Stimulated activated naive CD8-positive, alpha-beta T cell treated with anti-CD3 and anti-CD28 coated beads, Interleukin-15, amount 100 ng/mL, for 72 hours (primary cell): Measurements from ENCODE around the gene CHRD.
"Not testable (repeated sequence)": the region's sequence is repeated elsewhere in the genome, so short reads cannot be mapped to it uniquely, and the experiment has no call there.

ENCODE experiments used
- ATAC-seq: fragments of 150-1000 bp; cut with Tn5 transposase; 2 replicates; pipeline ENCODE4 v1.10.0; 2021; ENCODE audit warnings: mild to moderate bottlenecking, moderate library complexity
- DNase-seq, 2 donors: peaks; one replicate each; pipeline ENCODE4 v3.0.0; 2021 to 2022
- H3K27ac Mint-ChIP-seq, 2 donors: one replicate each; pipeline ENCODE4 v1.8.0; 2022; ENCODE audit warnings: mild to moderate bottlenecking in 2 of 2, mixed read lengths in 2 of 2, moderate library complexity in 2 of 2
- H3K27me3 Mint-ChIP-seq: one replicate; pipeline ENCODE4 v1.8.0; 2022; ENCODE audit warnings: mixed read lengths
- H3K4me1 Mint-ChIP-seq: one replicate; pipeline ENCODE4 v1.8.0; 2022; ENCODE audit warnings: mild to moderate bottlenecking, mixed read lengths
- H3K4me3 Mint-ChIP-seq, 2 donors: one replicate each; pipeline ENCODE4 v1.8.0; 2022; ENCODE audit warnings: mild to moderate bottlenecking in 2 of 2, mixed read lengths in 2 of 2, moderate library complexity in 1 of 2
- H3K9me3 Mint-ChIP-seq, 2 donors: one replicate each; pipeline ENCODE4 v1.8.0; 2022; ENCODE audit warnings: mixed read lengths in 2 of 2

Gene CHRD

DNA sequence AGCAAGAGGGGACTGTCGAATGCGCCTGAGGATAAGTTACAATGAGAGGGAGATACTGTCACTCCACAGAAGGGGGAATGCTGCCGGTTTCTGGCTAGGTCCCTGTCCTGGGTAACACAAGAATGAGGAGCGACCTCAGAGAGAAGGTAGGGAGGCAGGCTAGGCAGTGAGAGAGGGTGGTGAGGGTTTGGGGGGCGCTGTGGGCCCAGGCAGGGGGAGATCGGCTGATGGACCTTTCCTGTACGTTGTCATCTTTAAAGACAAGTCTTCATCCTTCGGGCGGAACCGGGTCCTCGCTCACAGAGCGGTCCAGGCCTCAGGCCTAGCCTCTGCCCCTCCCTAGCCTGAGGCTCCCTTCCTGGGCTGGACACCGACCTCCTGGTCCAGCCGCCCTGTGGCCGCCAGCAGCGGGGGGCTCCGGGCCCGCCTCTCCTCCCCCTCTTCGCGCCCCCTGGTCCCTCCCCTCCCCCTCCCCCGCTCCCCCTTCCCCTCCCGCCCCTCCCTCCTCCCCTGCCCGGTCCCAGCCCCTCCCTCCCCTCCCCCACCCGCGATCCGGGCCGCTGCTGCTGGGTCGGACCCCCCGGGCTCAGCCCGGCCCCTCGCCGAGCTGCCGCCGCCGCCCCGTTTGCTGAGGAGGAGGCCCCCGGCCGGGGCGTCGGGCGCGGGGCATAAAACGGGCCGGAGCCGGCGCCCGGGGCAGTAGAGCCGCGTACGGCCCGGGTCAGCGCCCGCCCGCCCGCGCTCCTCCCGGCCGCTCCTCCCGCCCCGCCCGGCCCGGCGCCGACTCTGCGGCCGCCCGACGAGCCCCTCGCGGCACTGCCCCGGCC lies at the start of gene CHRD:
TSS of gene CHRD (plus strand) at position 697 of the 827 bp plus-strand sequence. CDS start 265 bp downstream, outside the sequence.
- peaks cover 73% of the 10 kb centered on the region for H3K27me3 Mint-ChIP-seq
- H3K27ac Mint-ChIP-seq: no peak within 1 kb of the TSS
- H3K4me1 Mint-ChIP-seq: peaks cover 12% of the 10 kb centered on the region
- DNase-seq (no peak), ATAC-seq (no peak)
- H3K4me3 Mint-ChIP-seq: peak within 1 kb of the TSS; percentile 65 to 72
- no peaks in the 10 kb centered on the region for H3K9me3 Mint-ChIP-seq

DNA sequence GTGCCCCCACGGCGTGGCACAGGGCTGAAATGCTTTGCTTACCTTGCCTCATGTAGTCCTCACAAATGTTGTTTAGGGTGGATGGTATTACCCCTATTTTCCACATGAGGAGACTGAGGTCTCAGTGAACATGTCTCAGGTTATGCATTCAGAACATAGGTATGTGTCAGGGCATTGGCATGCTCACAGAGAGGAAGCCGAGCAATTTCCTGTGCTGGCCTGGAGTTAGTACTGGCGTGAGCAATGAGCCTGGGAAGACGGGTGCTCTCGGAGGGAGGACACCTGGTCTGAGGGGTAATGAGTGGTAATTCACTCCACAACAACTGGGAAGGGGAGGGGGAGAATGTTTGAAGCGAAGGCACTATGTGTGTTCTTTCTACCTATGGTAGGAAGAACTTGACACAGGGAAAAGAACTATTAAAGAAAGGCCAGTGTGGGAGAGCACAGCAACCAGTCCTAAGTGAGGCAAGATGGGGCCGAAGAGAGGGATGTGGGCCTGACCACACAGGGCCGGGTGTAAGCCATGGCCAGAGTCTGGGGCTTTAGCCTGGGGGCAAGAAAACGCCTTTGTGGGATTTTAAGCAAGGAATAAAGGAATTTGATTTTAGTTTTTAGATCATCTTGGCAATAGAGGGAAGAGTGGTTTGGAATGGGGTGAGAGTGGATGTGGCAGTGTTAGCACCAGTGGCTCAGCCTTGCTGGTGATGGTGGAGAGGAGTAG lies 47.3 kb upstream of the CHRD start:
- ATAC-seq: no peak
- H3K27me3 Mint-ChIP-seq: no peaks in the 10 kb centered on the region
- H3K9me3 Mint-ChIP-seq: no peaks in the 10 kb centered on the region
- H3K27ac Mint-ChIP-seq: peak overlapping the region; percentile 12 to 24
- no peak for DNase-seq
- peaks cover 85% of the 10 kb centered on the region for H3K4me1 Mint-ChIP-seq
- H3K4me3 Mint-ChIP-seq: no peak overlapping the region

DNA sequence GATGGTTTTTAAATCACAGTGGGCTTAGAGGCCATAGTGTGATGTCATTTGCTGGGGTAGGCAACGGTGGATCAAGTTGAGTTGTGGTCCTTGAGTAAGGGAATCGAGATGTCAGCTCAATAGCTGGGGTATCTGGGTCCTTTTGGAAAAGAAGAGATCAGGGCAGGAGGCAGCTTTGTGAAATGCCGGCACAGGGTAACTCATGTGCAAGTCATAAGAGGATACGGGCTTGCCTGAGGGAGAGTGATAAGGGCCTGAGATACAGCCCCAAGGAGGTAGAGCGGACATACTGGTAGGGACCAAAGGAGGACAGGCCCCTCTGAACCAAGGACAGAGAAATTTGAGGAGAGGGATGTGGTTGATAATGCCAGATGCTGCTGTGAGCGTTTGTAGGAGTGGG lies 46.7 kb upstream of the CHRD start:
- ATAC-seq: no peak
- no peaks in the 10 kb centered on the region for H3K9me3 Mint-ChIP-seq
- H3K4me3 Mint-ChIP-seq: no peak overlapping the region
- DNase-seq: no peak
- H3K27me3 Mint-ChIP-seq: no peaks in the 10 kb centered on the region
- peak overlapping the region; percentile 11 to 12 for H3K27ac Mint-ChIP-seq
- peaks cover 86% of the 10 kb centered on the region for H3K4me1 Mint-ChIP-seq

DNA sequence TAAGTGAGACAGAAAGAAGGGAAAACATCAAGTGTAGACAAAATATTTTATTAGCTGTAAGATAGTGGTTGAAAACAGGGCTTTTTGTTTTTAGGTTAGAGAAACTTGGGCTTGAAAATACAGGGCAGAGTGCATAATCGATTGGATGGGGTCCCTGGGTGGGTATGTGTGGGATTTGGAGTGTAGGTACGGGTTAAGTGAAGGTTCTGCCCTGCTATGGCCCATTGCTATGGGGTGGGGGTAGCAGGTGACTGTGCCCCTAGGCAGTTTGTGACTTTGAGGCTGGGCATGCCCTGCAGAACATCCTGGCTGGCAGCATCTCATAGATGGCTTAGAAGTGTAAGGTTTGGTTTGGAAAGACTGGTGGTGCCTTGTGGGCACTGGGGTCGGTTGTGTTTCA lies 46.2 kb upstream of the CHRD start:
- peaks cover 83% of the 10 kb centered on the region for H3K4me1 Mint-ChIP-seq
- peak overlapping the region; percentile 12 to 38 for H3K27ac Mint-ChIP-seq

DNA sequence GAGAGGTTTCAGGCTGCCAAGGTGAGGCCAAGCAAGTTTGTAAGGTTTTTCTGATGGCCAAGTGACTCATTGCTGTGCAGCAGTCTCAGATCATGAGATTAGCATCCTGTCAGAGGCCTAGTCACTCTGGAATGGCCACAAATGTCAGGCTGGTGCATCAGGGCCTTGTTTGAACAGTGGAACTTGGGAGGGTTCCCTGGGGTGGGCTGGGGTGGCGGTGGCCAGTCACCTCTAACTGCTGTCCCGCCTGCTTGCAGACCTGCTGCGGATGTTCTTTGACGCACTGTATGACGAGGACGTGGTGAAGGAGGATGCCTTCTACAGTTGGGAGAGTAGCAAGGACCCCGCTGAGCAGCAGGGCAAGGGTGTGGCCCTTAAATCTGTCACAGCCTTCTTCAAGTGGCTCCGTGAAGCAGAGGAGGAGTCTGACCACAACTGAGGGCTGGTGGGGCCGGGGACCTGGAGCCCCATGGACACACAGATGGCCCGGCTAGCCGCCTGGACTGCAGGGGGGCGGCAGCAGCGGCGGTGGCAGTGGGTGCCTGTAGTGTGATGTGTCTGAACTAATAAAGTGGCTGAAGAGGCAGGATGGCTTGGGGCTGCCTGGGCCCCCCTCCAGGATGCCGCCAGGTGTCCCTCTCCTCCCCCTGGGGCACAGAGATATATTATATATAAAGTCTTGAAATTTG lies 45.2 kb upstream of the CHRD start:
- Mint-ChIP-seq H3K4me1 (peaks cover 74% of the 10 kb centered on the region), H3K27me3 (no peaks in the 10 kb centered on the region), H3K4me3 (peak overlapping the region; percentile 10 to 42), H3K9me3 (no peaks in the 10 kb centered on the region), H3K27ac (peak overlapping the region; percentile 12 to 59)
- ATAC-seq (peak; percentile 77), DNase-seq (peak; percentile 46 to 52)

More for the DNA sequence above, 46.2 kb upstream of the CHRD start:
- Mint-ChIP-seq H3K27me3 (no peaks in the 10 kb centered on the region), H3K9me3 (no peaks in the 10 kb centered on the region), H3K4me3 (no peak overlapping the region)
- DNase-seq (no peak), ATAC-seq (no peak)

DNA sequence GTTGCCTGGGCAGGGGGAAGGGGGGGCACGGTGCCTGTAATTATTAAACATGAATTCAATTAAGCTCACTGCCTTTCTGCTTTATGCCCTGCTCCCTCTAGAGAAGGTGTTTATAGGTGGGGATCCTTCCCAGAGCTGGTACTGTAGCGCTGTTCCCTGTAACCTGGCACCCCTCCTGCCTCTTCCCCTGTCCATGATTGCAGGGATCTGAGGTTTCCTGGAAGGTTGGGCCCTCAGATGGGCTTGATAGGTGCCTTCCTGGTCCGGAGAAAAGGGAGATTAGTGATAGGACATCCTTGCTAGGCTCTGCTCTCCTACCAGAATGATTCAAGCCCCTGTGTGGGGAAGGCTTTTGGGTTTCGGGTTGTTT lies 44.6 kb upstream of the CHRD start:
- ATAC-seq: peak; percentile 0
- H3K27ac Mint-ChIP-seq: peak overlapping the region in 1 of 2 donors; percentile 29
- no peak for DNase-seq
- peak overlapping the region; percentile 51 to 90 for H3K4me3 Mint-ChIP-seq
- peaks cover 71% of the 10 kb centered on the region for H3K4me1 Mint-ChIP-seq
- H3K9me3 Mint-ChIP-seq: no peaks in the 10 kb centered on the region
- H3K27me3 Mint-ChIP-seq: no peaks in the 10 kb centered on the region

DNA sequence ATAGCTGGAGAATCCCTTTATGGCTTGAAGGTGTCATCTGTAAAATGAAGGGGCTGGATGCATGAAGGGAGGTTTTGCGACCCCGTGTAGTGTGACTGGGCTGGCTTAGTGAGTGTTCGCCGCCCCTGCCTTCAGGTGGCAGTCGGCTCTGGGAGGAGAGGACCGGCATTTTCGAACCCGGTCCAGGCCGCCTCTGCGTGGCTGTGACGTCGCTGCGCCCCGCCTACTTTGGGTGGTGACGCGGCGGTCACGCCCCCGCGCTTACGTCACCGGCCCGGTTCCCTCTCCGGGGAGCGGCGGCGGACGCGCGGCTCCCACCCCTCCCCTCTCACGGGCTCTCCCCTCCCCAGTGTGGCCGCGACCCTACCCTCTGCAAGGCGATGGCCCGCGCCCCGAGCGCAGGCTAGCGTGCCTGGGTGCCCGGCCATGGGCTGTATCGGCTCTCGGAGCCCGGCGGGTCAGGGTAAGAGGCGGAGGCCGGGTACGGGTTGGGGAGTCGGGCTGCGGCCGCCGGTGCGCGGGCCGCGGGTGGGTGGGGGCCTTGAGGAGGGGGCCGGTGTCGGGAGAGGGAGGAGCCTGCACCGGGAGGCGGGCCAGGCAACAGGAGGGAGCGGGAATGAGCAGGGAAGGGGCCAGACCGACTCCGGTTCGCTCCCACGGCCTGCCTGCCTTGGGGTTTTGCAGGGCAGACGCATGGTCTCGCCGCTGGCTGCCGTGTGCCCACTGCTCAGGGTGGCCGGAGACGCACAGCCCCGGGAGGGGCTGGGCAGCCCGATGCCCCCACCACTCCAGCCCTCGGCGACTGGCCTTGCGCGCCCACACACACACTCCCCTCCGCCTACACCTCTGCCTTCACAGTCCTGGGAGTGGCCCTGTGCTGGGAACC lies 44.0 kb upstream of the CHRD start:
- Mint-ChIP-seq H3K4me1 (peaks cover 75% of the 10 kb centered on the region), H3K9me3 (no peaks in the 10 kb centered on the region), H3K27me3 (no peaks in the 10 kb centered on the region), H3K27ac (peak overlapping the region; percentile 85 to 95), H3K4me3 (peak overlapping the region; percentile 87 to 90)
- DNase-seq (peak; percentile 81 to 86), ATAC-seq (peak; percentile 62)

DNA sequence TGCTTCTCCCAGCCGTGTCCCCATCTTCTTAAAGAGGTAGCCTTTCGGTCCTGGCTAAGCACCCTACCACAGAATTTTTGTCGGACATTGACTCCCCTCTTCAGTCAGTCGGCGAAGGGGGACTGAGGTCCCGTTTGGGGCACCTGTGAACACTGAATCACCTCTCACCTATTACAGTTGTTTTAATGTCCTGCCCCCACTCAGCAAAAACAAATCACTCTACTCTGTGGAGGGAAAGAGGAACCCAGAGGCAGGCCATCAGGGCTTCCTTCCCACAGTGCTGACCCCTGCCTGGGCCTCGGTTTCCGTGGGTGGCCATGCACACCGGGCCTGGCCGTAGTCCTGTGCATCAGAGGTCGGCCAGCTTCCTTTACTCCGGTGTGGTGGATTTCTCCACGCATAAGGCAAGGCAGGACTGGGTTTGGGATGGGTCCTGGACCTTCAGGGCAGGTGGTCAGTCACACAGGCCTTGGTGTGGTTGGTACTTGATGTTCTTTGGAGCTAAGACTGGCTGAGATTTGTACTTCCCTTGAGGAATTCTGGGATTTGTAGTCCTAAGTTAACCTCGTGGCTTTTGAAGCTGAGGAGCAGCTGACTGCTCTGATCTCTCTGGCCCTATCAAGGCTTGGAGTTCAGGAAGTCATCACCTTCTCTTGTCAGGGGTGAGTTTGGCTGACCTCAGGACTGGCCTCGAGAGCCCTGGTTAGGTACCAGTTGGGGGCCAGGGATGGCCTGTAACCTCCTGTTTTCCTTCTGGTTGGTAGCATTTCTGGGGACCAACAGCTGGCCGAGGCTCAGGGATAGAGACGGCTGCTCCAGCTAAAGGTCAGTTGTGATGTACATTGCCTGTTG lies 43.1 kb upstream of the CHRD start:
- DNase-seq (no peak), ATAC-seq (no peak)
- peak overlapping the region; percentile 87 to 90 for H3K4me3 Mint-ChIP-seq
- H3K9me3 Mint-ChIP-seq: no peaks in the 10 kb centered on the region
- H3K4me1 Mint-ChIP-seq: peaks cover 70% of the 10 kb centered on the region
- H3K27ac Mint-ChIP-seq: peak overlapping the region; percentile 85 to 95
- no peaks in the 10 kb centered on the region for H3K27me3 Mint-ChIP-seq

DNA sequence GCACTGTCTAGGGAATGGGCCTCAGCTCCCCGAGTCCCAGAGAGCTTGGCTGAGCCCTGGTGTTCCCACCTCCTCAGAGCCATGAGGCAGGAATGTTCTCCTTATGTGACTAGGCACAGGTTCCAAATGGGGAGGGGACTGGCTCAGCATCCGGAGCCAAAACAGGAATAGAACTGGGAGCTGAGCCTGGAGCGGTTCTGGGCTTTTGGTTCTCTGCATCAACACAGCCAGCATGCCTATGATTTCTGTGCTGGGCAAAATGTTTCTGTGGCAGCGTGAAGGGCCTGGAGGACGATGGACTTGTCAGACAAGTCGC lies 42.5 kb upstream of the CHRD start, which contains the start of gene FAM131A:
TSS of gene FAM131A (plus strand) at position 202 of the 316 bp plus-strand sequence. CDS start at position 233, 31 bp downstream.
- DNase-seq: no peak
- H3K4me1 Mint-ChIP-seq: peaks cover 64% of the 10 kb centered on the region
- H3K4me3 Mint-ChIP-seq: peak within 1 kb of the TSS; percentile 87 to 90
- peak within 1 kb of the TSS; percentile 85 to 95 for H3K27ac Mint-ChIP-seq
- ATAC-seq: no peak
- H3K9me3 Mint-ChIP-seq: no peaks in the 10 kb centered on the region
- H3K27me3 Mint-ChIP-seq: no peaks in the 10 kb centered on the region

DNA sequence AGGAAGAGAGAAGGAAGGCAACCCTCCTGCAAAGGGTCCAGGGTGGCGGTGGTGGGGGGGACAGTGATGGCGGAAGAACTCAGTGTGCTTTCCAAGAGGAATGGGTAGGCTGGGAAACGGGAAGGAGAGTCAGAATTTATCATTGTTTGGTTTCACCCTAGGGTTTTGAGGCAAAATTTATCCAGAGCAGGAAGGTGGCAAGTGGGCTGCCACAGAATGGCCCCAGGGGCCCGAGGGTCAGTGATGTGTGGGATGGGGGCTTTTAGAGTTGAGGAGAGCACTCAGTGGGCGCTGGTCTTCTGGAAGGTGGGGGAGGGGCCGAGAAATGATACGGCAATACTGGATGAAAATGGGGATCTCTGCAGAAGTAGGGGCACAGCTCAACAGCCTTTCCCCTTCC lies 41.9 kb upstream of the CHRD start:
- H3K27ac Mint-ChIP-seq: peak overlapping the region in 1 of 2 donors; percentile 31
- H3K4me3 Mint-ChIP-seq: peak overlapping the region in 1 of 2 donors; percentile 32
- peaks cover 58% of the 10 kb centered on the region for H3K4me1 Mint-ChIP-seq
- no peak for ATAC-seq
- no peak for DNase-seq
- no peaks in the 10 kb centered on the region for H3K27me3 Mint-ChIP-seq
- no peaks in the 10 kb centered on the region for H3K9me3 Mint-ChIP-seq

DNA sequence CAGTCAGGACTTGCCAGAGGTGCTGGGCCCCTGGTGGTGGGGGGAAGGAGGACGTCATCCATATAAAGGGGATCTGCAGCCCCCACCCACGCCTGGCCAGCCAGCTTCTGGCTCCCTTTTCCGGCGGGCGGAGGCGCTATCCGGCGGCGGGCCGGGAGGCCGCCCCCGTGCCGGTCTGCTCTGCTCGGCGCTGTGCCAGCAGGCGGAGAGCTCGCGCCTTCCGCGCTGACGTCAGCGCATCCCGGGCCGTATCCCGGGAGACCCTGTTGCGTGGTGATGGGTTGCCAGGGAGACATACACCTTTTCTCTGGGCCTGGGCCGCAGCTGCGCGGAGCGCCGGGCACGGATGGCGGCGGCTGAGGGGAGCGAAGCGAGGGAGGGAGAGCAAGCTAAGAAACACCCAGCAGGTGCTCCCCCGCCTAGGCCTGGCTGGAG lies 41.3 kb upstream of the CHRD start:
- DNase-seq: no peak
- no peaks in the 10 kb centered on the region for H3K27me3 Mint-ChIP-seq
- H3K4me1 Mint-ChIP-seq: peaks cover 52% of the 10 kb centered on the region
- H3K9me3 Mint-ChIP-seq: no peaks in the 10 kb centered on the region
- H3K27ac Mint-ChIP-seq: no peak overlapping the region
- ATAC-seq: no peak
- H3K4me3 Mint-ChIP-seq: peak overlapping the region in 1 of 2 donors; percentile 32

DNA sequence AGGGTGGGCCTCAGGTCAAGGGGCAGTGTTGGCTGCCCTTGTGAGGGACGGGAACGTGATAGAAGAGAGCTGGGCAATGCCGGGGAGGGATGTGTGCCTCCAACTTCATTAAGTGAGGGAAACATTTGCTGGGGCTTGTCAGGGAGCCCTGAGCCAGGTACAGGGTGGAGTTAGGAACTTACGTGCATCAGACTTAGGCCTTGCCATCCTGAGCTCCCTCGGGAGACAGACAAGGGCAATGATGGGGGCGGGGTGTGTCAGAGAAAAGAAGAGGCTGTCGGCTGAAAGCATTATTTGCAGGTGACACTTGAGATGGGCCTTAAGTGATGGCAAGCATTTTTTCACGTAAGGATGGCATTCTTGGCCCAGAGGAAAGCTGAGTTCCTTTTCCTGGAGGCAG lies 40.9 kb upstream of the CHRD start:
- DNase-seq (no peak), ATAC-seq (no peak)
- no peaks in the 10 kb centered on the region for H3K27me3 Mint-ChIP-seq
- peaks cover 47% of the 10 kb centered on the region for H3K4me1 Mint-ChIP-seq
- no peak overlapping the region for H3K27ac Mint-ChIP-seq
- no peaks in the 10 kb centered on the region for H3K9me3 Mint-ChIP-seq
- no peak overlapping the region for H3K4me3 Mint-ChIP-seq

DNA sequence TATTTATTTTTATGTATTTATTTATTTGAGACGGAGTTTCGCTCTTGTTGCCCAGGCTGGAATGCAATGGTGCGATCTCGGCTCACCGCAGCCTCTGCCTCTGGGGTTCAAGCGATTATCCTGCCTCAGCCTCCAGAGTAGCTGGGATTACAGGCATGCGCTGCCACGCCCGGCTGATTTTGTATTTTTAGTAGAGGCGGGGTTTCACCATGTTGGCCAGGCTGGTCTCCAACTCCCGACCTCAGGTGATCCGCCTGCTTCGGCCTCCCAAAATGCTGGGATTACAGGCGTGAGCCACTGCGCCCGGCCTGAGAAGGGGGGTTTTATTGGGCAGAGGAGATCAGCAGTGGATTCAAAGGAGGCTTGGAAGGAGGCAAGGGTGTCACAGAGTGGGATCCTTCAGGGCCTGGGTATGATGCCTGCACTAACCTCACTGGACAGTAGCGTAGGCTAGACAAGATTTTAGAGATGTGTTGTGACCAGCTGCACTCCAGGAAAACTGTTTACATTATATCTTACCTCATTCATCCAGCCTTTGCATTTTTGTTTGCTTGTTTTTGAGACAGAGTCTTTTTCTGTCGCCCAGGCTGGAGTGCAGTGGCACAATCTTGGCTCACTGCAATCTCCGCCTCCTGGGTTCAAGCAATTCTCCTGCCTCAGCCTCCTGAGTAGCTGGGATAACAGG lies 40.3 kb upstream of the CHRD start:
- H3K27me3 Mint-ChIP-seq, H3K27ac Mint-ChIP-seq, ATAC-seq, DNase-seq, H3K4me3 Mint-ChIP-seq, H3K9me3 Mint-ChIP-seq: not testable (repeated sequence)
- H3K4me1 Mint-ChIP-seq: peaks cover 42% of the 10 kb centered on the region

DNA sequence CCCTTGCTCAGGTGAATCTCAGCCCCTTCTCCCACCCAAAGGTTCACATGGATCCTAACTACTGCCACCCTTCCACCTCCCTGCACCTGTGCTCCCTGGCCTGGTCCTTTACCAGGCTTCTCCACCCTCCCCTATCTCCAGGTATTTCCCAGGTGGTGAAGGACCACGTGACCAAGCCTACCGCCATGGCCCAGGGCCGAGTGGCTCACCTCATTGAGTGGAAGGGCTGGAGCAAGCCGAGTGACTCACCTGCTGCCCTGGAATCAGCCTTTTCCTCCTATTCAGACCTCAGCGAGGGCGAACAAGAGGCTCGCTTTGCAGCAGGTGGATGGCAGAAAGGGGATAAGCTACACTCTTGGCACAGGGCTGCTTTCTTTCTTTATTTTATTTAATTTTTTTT lies 37.9 kb upstream of the CHRD start:
- no peak overlapping the region for H3K27ac Mint-ChIP-seq

More for the DNA sequence above, 37.9 kb upstream of the CHRD start:
- Mint-ChIP-seq H3K9me3 (no peaks in the 10 kb centered on the region), H3K4me1 (peaks cover 28% of the 10 kb centered on the region), H3K27me3 (no peaks in the 10 kb centered on the region), H3K4me3 (no peak overlapping the region)
- no peak for ATAC-seq
- DNase-seq: no peak
